GM12873 (cell line): ENCODE data around the gene PUM2.

Experiments
- CTCF ChIP-seq: IDR thresholded peaks from 2 replicates; pipeline ENCODE4 v1.5.1; 2012; ENCODE audit warnings: low read depth, mild to moderate bottlenecking, moderate library complexity, low read length, control low read depth; ENCODE audit not compliant: insufficient read depth; ENCODE audit errors: missing control alignments

Gene PUM2

GRCh38 chr2:20208476-20208859, 142.2 kb downstream of the PUM2 start:
- TF ChIP-seq CTCF = no peak

DNA sequence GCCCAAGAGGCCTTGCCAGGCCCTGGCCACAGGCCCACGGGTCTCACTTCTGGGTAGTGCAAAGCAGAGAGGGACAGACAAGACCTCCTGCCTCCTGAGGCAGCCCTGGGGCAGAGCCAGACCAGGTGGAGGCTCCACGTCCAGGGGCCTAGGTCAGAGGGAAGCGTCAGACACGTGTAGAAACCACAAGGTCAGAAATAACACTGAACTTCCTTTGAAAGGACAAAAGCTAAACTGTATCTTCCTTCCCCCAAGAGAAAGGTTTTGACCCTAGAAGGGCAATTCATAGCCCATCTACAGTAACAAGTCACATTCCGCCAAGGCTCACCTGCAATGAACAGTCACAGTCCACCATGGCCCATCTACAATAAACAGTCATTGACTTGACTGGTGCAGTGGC, 143.6 kb downstream of the PUM2 start:
- no peak for TF ChIP-seq CTCF

DNA sequence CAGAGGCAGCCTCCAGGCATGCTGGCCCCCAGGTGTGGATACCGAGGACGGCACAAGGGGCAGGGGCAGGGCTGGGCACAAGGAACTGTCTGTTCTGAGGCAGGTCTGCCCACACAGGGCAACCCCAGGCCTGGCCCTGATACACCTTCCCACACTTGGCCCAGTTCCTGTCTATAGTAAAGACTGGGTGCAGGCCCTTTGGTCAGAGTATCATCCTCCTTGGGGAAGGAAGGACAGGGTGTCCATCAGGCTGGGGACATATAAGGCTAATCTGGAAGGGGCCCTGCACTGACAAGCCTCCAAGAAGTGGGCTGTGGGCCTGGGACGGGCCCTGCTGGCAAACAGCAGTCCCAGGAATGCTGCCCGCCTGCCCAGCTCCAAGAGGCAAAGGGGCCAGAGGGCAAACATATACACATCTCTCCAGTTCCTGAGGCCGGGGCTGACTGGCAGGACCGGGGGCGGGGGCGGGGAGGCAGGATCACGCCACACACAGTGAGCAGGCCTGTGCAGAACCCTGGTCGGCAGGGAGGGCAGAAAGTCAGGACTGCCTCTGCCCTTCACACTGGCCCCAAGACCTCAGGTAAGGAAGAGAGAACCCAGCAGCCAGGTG, 144.6 kb downstream of the PUM2 start:
- TF ChIP-seq CTCF = no peak

DNA sequence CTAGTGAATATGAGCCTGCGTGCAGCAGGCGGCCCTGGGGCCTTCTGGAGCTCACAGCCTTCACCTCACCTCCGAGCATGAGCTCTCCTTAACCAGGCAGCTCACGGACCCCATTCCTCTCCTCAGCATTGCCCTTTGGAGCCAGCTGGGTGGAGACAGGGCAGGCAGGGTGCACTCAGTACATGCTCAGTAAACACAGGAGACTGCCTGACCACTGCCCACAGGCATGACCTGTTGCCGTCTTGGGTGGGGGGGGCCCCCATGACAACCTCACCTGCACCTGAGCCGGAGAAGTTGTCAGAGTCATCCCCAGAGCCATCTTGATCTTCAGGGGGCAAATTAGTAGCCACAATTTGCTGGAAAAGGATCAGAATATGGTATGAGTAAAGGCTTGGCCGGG, 145.6 kb downstream of the PUM2 start:
- no peak for TF ChIP-seq CTCF

DNA sequence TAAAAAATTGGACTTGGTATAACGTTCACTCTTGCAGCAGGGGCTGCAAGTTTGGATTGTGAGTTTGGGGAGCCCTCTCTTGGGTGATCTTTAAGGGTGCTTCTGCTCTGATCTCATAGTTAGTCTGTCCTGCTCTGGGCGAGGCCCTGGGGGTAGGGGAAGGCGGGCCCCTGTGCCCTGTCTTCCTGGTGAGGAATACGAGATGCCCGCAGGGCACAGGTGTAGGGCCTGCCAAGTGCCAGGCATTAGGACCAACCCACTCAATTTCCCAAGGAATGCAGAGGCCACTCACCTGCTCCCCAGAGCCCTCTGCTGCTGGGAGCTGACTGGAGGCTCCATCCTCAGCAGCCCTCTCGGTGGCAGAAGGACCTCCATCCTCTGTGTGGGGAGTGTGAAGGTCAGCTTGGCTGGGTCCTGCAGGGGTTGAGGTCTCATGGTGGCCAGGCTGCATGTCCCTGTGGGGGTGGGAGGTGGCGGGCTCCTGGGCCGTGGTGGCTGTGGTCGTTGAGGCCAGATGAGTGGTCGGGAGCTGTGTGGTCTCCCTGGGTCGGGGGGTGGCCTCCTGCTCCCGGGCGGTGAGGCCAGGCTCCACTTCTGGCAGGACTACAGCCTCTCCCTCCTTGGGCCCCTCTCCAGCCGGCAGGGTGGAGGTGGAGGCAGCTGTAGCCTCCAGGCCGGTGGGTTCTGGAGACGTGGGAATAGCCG, 147.0 kb downstream of the PUM2 start:
- no peak for TF ChIP-seq CTCF

GRCh38 chr2:20203072-20203471, 147.6 kb downstream of the PUM2 start:
- TF ChIP-seq CTCF = no peak

- no peak for TF ChIP-seq CTCF
Observed at GRCh38 chr2:20201671-20202070, 149.0 kb downstream of the PUM2 start.
